Measurements from ENCODE around the gene SPA17.

DNA sequence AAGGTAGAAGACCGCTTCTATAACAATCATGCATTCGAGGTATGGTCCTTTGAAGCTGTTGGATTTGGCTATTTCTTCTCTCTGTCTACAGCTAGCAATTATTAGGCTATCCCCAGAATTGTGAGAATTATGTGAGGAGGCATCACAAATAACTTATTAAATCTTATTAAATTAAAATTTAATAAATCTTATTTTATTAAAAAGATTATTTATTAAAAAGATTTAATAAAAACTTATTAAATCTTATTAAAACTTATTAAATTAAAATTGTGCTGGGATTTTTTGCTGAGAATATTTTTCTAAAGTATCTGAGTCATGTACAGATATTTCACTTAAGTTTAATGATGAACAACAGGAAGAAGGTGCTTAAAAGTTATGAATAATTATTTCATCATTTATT lies 7.7 kb downstream of the SPA17 start:
- TF ChIP-seq RELA (CRISPR knock-in tag; IDR thresholded peaks at IDR 0.05; ENCODE audit: borderline replicate concordance) = no peak
- TF ChIP-seq, protein P1, sequence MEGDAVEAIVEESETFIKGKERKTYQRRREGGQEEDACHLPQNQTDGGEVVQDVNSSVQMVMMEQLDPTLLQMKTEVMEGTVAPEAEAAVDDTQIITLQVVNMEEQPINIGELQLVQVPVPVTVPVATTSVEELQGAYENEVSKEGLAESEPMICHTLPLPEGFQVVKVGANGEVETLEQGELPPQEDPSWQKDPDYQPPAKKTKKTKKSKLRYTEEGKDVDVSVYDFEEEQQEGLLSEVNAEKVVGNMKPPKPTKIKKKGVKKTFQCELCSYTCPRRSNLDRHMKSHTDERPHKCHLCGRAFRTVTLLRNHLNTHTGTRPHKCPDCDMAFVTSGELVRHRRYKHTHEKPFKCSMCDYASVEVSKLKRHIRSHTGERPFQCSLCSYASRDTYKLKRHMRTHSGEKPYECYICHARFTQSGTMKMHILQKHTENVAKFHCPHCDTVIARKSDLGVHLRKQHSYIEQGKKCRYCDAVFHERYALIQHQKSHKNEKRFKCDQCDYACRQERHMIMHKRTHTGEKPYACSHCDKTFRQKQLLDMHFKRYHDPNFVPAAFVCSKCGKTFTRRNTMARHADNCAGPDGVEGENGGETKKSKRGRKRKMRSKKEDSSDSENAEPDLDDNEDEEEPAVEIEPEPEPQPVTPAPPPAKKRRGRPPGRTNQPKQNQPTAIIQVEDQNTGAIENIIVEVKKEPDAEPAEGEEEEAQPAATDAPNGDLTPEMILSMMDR (IDR thresholded peaks at IDR 0.05) = no peak

All from WTC11 (cell line).